SK-N-SH (cell line): ENCODE data around the gene ULBP1.

Experiments used
- EP300 ChIP-seq, 2 experiments: IDR thresholded peaks; 2 replicates each; pipeline versions ENCODE4 v1.4.0 to v1.6.1; 2012; ENCODE audit warnings: borderline replicate concordance in 1 of 2, low read depth in 1 of 2, low read length in 1 of 2
- FOXM1 ChIP-seq: IDR thresholded peaks from 2 replicates; pipeline ENCODE4 v1.4.0; 2012; ENCODE audit warnings: low read depth, mild to moderate bottlenecking
- GABPA ChIP-seq: IDR thresholded peaks from 2 replicates; pipeline ENCODE4 v1.4.0; 2012; ENCODE audit warnings: low read depth, mild to moderate bottlenecking
- JUND ChIP-seq: IDR thresholded peaks from 2 replicates; pipeline ENCODE4 v1.4.0; 2012
- NRF1 ChIP-seq: IDR thresholded peaks from 2 replicates; pipeline ENCODE4 v1.6.1; 2012; ENCODE audit warnings: low read depth, mild to moderate bottlenecking, low read length
- POLR2AphosphoS5 ChIP-seq: IDR thresholded peaks from 2 replicates; pipeline ENCODE4 v1.6.1; 2012; ENCODE audit warnings: low read depth, low read length
- TAF1 ChIP-seq: IDR thresholded peaks from 2 replicates; pipeline ENCODE4 v1.6.1; 2012; ENCODE audit warnings: low read depth, mild to moderate bottlenecking, low read length, moderate library complexity, borderline replicate concordance
- TF ChIP-seq, protein P1 (sequence below): fragments of 200-600 bp; sonication (generic); IDR thresholded peaks from 2 replicates; pipeline ENCODE4 v1.6.1; 2017; ENCODE audit warnings: antibody characterized with exemption, mild to moderate bottlenecking, moderate library complexity
- TF ChIP-seq, protein P2 (sequence below): IDR thresholded peaks from 2 replicates; pipeline ENCODE4 v1.4.0; 2012; ENCODE audit warnings: low read depth, borderline replicate concordance

DNA sequence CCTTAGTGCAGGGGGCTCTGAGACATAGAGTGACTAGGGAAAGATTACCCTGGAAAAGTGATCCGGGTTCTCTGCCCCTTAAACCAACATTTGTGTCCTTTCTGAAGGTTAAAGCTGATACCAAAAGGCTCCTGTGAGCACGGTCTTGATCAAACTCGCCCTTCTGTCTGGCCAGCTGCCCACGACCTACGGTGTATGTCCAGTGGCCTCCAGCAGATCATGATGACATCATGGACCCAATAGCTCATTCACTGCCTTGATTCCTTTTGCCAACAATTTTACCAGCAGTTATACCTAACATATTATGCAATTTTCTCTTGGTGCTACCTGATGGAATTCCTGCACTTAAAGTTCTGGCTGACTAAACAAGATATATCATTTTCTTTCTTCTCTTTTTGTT lies 15.1 kb upstream of the ULBP1 start:
- TF ChIP-seq, protein P1, sequence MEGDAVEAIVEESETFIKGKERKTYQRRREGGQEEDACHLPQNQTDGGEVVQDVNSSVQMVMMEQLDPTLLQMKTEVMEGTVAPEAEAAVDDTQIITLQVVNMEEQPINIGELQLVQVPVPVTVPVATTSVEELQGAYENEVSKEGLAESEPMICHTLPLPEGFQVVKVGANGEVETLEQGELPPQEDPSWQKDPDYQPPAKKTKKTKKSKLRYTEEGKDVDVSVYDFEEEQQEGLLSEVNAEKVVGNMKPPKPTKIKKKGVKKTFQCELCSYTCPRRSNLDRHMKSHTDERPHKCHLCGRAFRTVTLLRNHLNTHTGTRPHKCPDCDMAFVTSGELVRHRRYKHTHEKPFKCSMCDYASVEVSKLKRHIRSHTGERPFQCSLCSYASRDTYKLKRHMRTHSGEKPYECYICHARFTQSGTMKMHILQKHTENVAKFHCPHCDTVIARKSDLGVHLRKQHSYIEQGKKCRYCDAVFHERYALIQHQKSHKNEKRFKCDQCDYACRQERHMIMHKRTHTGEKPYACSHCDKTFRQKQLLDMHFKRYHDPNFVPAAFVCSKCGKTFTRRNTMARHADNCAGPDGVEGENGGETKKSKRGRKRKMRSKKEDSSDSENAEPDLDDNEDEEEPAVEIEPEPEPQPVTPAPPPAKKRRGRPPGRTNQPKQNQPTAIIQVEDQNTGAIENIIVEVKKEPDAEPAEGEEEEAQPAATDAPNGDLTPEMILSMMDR = no peak
- no peak for TF ChIP-seq GABPA
- no peak for TF ChIP-seq JUND
- TF ChIP-seq TAF1 = no peak
- no peak for TF ChIP-seq EP300 (IDR thresholded peaks at IDR 0.05; ENCODE audit: borderline replicate concordance in 1 of 2, low read depth in 1 of 2, low read length in 1 of 2)
- TF ChIP-seq, protein P2, sequence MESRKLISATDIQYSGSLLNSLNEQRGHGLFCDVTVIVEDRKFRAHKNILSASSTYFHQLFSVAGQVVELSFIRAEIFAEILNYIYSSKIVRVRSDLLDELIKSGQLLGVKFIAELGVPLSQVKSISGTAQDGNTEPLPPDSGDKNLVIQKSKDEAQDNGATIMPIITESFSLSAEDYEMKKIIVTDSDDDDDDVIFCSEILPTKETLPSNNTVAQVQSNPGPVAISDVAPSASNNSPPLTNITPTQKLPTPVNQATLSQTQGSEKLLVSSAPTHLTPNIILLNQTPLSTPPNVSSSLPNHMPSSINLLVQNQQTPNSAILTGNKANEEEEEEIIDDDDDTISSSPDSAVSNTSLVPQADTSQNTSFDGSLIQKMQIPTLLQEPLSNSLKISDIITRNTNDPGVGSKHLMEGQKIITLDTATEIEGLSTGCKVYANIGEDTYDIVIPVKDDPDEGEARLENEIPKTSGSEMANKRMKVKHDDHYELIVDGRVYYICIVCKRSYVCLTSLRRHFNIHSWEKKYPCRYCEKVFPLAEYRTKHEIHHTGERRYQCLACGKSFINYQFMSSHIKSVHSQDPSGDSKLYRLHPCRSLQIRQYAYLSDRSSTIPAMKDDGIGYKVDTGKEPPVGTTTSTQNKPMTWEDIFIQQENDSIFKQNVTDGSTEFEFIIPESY = no peak
- no peak for TF ChIP-seq NRF1
- no peak for TF ChIP-seq FOXM1
- no peak for TF ChIP-seq POLR2AphosphoS5
